ENCODE data around the gene BLTP3A.

DNA sequence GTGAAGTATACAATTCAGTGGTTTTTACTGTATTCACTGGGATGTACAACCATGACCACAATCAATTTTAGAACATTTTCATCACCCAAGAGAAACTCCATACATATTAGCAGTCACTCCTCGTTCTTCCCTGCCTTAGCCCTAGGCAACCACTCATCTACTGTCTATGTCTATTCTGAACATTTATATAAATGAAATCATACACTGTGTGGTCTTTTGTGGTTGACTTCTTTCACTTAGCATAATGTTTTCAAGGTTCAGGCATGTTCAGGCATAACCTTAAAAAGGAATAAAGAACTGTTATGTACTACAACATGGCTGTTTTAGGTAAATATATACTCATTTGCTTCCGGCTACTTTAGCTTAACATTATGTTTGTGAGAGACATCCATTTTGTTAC lies 37.3 kb downstream of the BLTP3A start:
- TF ChIP-seq REST (IDR thresholded peaks at IDR 0.05; ENCODE audit: insufficient read depth in 1 of 2, low read depth in 2 of 2, low read length in 1 of 2) (no peak), POLR2AphosphoS5 (IDR thresholded peaks at IDR 0.05; ENCODE audit: low read depth, low read length) (no peak), SIN3A (IDR thresholded peaks at IDR 0.05; ENCODE audit: borderline replicate concordance, insufficient read depth, low read depth, low read length) (no peak)
- TF ChIP-seq, protein P1, sequence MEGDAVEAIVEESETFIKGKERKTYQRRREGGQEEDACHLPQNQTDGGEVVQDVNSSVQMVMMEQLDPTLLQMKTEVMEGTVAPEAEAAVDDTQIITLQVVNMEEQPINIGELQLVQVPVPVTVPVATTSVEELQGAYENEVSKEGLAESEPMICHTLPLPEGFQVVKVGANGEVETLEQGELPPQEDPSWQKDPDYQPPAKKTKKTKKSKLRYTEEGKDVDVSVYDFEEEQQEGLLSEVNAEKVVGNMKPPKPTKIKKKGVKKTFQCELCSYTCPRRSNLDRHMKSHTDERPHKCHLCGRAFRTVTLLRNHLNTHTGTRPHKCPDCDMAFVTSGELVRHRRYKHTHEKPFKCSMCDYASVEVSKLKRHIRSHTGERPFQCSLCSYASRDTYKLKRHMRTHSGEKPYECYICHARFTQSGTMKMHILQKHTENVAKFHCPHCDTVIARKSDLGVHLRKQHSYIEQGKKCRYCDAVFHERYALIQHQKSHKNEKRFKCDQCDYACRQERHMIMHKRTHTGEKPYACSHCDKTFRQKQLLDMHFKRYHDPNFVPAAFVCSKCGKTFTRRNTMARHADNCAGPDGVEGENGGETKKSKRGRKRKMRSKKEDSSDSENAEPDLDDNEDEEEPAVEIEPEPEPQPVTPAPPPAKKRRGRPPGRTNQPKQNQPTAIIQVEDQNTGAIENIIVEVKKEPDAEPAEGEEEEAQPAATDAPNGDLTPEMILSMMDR (IDR thresholded peaks at IDR 0.05) = no peak

Measured in Panc1 (cell line).